ENCODE measurements around the gene PHF13. TPM values are rescaled to one million over a fixed set of nuclear protein-coding genes. Genes with fewer than 3 reads are reported as not detected.
"Not testable (repeated sequence)": the region's sequence is repeated elsewhere in the genome, so short reads cannot be mapped to it uniquely, and the experiment has no call there.

The PHF13 gene
- total RNA-seq, 2 donors from 2014 or later: 13.8 to 79.2 TPM

DNA sequence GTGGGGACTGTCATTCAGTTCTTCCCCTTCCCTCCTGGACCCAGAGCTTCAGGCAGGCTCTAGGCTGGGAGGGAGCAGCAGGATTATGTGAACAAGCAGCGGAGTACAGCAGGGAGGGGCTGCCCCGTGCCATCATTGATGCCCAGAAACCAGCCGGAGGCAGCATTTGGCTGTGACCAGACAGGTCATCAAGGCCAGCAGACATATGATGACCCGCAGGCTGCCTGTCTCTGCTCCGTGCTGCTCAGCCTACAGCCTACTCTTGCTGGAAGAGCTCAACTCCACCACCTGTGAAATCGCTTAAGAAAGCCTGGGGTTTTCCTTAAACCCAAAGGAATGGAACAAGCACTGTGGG lies 15.8 kb upstream of the PHF13 start:
- no peaks in the 10 kb centered on the region for H3K27me3 ChIP-seq (replicated peaks; ENCODE audit: insufficient read depth)
- no peaks in the 10 kb centered on the region for H3K9me3 ChIP-seq
- intact Hi-C loops (cut with DNase I): no loop called here
- no peak overlapping the region for H3K4me3 ChIP-seq
- H3K27ac ChIP-seq: peak overlapping the region; percentile 4 to 9
- H3K36me3 ChIP-seq: peaks cover 16 to 35% of the 10 kb centered on the region in 2 donors
- no peak for DNase-seq (ENCODE audit: low spot score)
- peaks cover 30% of the 10 kb centered on the region for H3K4me1 ChIP-seq (replicated peaks)
- TF ChIP-seq POLR2AphosphoS5 (IDR thresholded peaks at IDR 0.05) (no peak), POLR2A (IDR thresholded peaks at IDR 0.05) (no peak)
- TF ChIP-seq, protein P1, sequence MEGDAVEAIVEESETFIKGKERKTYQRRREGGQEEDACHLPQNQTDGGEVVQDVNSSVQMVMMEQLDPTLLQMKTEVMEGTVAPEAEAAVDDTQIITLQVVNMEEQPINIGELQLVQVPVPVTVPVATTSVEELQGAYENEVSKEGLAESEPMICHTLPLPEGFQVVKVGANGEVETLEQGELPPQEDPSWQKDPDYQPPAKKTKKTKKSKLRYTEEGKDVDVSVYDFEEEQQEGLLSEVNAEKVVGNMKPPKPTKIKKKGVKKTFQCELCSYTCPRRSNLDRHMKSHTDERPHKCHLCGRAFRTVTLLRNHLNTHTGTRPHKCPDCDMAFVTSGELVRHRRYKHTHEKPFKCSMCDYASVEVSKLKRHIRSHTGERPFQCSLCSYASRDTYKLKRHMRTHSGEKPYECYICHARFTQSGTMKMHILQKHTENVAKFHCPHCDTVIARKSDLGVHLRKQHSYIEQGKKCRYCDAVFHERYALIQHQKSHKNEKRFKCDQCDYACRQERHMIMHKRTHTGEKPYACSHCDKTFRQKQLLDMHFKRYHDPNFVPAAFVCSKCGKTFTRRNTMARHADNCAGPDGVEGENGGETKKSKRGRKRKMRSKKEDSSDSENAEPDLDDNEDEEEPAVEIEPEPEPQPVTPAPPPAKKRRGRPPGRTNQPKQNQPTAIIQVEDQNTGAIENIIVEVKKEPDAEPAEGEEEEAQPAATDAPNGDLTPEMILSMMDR (IDR thresholded peaks at IDR 0.05): no peak
- 88% methylated on average over 6 of the region's 6 CpGs for WGBS

DNA sequence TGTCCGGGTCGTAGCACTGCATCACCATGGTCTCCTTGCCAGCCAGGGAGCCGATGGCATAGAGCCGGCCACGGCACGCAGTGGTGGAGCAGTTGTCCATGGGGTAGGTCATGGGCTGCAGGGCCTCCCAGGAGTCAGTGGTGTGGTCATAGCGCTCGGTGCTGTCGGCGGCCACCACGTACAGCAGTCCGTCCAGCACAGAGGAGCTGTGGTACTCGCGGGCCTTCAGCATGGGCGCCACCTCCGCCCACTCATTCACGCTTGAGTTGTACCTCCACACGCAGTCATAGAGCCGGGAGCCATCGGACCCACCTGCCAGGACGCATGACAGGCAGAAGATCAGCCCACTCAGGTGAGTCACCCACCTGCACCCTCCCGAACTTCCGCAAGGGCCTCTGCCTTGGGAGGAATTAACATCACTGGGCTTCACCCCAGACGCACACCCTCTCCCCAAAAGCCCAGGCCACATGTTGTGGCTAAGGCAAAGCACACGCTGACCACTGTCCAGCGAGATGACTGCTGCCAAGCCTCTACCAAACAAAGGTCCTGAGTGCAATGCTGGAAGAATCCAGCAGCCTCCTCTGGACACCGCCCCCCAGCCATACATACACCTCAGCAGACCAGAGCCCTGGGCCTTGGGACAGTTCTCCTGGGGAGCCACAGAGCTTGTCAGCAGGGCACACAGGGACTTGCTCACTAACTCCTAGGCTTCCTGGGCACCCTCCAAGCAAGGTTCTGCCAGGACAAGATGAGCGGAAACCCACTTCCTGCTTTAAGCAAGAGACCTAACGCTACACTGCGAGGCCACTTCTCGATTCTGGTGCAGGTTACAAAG lies 14.2 kb upstream of the PHF13 start:
- intact Hi-C loops (cut with DNase I): no loop called here
- TF ChIP-seq, protein P1 (IDR thresholded peaks at IDR 0.05): peak in 2 of 4 experiments; percentile 17 to 34
- no peak for TF ChIP-seq POLR2A (IDR thresholded peaks at IDR 0.05)
- Histone ChIP-seq H3K27ac (peak overlapping the region; percentile 97 to 99), H3K36me3 (peaks cover 6 to 19% of the 10 kb centered on the region in 2 donors), H3K4me3 (peak overlapping the region; percentile 80 to 86), H3K9me3 (no peaks in the 10 kb centered on the region), H3K27me3 (replicated peaks; ENCODE audit: insufficient read depth) (no peaks in the 10 kb centered on the region), H3K4me1 (replicated peaks) (peaks cover 37% of the 10 kb centered on the region)
- DNase-seq (ENCODE audit: low spot score): no peak
- WGBS: 42% methylated on average over 24 of the region's 31 CpGs

DNA sequence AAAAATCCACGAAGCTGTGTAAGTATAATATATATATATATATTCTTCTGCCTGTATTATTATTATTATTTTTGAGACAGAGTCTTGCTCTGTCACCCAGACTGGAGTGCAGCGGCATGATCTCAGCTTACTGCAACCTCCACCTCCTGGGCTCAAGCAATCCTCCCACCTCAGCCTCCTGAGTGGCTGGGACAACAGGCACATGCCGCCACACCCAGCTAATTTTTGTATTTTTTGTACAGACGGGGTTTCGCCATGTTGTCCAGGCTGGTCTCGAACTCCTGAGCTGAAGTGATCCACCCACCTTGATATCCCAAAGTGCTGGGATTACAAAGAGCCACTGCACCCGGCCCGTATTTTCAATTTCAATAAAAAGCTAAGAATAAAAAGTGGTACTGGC lies 13.5 kb upstream of the PHF13 start:
- not testable (repeated sequence) for H3K27me3 ChIP-seq (replicated peaks; ENCODE audit: insufficient read depth); H3K9me3 ChIP-seq; DNase-seq (ENCODE audit: low spot score)
- peak overlapping the region; percentile 97 to 99 for H3K27ac ChIP-seq
- intact Hi-C loops (cut with DNase I): loop anchor here (5.0 kb wide), 1 partner anchor 243 kb away; no protein-coding TSS in a partner anchor
- WGBS: 28% methylated on average over 8 of the region's 8 CpGs
- peaks cover 37% of the 10 kb centered on the region for H3K4me1 ChIP-seq (replicated peaks)
- peak overlapping the region; percentile 80 to 86 for H3K4me3 ChIP-seq
- peaks cover 6 to 19% of the 10 kb centered on the region in 2 donors for H3K36me3 ChIP-seq

DNA sequence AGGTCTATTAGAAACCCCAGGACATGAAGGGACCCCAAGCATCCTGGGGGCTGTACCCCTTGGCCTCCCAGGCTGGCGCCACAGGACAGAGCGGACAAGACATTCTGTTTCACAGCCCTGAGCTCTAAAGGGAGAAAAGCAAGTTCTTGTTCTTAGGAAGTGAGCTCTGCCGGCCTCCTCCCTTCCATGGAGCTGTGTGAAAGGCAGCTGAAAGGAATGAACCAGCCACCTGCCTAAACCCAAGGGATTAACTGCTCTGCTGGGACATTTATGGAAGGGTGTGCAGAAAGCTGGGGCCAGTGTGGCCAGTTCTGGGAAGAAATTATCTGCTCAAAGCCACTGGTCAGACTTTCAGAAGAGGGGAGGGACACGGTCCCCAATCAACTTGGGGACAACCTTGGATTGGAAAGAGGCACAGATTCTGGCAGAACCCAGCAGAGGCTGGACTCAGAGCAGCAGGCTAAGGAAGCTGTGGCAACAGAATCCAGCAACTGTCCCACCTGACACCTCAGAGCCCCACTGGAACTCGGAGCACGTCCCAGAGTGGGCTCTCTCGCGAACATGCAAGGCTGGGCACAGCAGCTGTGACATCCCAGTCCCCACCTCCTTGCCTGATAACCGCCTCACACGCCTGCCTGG lies 13.0 kb upstream of the PHF13 start:
- peaks cover 6 to 19% of the 10 kb centered on the region in 2 donors for H3K36me3 ChIP-seq
- intact Hi-C loops (cut with DNase I): loop anchor here (5.0 kb wide), 1 partner anchor 243 kb away; no protein-coding TSS in a partner anchor
- H3K4me1 ChIP-seq (replicated peaks): peaks cover 36% of the 10 kb centered on the region
- peak overlapping the region; percentile 80 to 86 for H3K4me3 ChIP-seq
- no peak for DNase-seq (ENCODE audit: low spot score)
- no peaks in the 10 kb centered on the region for H3K27me3 ChIP-seq (replicated peaks; ENCODE audit: insufficient read depth)
- TF ChIP-seq POLR2A (IDR thresholded peaks at IDR 0.05) (no peak), POLR2AphosphoS5 (IDR thresholded peaks at IDR 0.05) (no peak)
- TF ChIP-seq, protein P1 (IDR thresholded peaks at IDR 0.05): no peak
- 12% methylated on average over 10 of the region's 10 CpGs for WGBS
- H3K27ac ChIP-seq: peak overlapping the region; percentile 97 to 99
- no peaks in the 10 kb centered on the region for H3K9me3 ChIP-seq

DNA sequence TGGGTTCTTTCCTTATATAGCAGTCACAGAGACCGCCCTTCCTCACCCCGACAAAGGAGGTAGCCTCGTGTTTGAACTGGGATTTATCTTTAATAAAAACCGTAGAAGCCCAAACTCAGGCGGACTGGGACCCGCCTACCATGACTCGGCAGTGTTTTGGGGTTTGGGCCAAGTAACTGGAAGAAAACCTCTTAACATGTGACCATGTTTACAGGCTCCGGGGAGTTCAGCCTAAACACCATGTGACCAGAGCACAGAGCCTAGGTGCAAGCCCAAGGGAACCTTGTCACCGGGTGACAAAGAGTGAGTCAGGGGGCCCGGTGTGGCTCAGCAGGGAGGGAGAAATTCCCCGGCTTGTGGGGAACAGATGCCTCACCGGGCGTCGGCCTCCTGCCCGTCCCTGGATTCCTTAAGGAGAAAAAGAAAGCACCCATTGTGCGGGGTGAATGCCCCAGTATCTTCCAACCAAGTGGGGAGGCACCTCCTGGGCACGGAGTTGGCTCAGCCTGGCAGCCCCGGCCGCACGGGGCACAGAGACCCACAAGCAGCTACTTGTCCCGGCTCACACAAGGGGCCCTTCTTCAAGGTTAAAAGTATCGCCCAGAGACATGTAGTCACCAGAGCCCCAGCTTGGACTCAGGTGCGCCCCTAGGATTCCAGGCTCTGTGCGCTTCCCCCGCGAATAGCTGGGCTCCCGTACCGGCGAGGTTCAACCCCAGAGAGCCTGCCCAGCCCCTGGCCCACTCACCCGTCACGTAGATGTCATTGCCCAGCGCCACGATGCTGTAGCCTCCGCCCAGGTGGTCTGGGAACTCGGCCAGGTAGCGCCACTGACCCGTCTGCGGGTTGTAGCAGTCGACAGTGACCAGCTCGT lies 12.2 kb upstream of the PHF13 start:
- intact Hi-C loops (cut with DNase I): loop anchor here (5.0 kb wide), 1 partner anchor 244 kb away; no protein-coding TSS in a partner anchor
- WGBS: under 1% methylated on average over 40 of the region's 40 CpGs
- TF ChIP-seq POLR2AphosphoS5 (IDR thresholded peaks at IDR 0.05) (peak; percentile 99), POLR2A (IDR thresholded peaks at IDR 0.05) (peak; percentile 80)
- TF ChIP-seq, protein P1 (IDR thresholded peaks at IDR 0.05): peak in 1 of 4 experiments; percentile 9
- Histone ChIP-seq H3K27ac (peak overlapping the region; percentile 97 to 99), H3K9me3 (no peaks in the 10 kb centered on the region), H3K4me1 (replicated peaks) (peaks cover 30% of the 10 kb centered on the region), H3K36me3 (peaks cover 6 to 15% of the 10 kb centered on the region in 2 donors), H3K27me3 (replicated peaks; ENCODE audit: insufficient read depth) (no peaks in the 10 kb centered on the region), H3K4me3 (peak overlapping the region; percentile 80 to 86)
- peak; percentile 91 for DNase-seq (ENCODE audit: low spot score)

Measured in prostate gland (tissue), 2 donors.